Activated CD4-positive, alpha-beta T cell treated with anti-CD3 and anti-CD28 coated beads, Interleukin-2, amount 10 ng/mL, durations not matched to agents 24 days and 14 days (primary cell): ENCODE results near the gene BACH2. TPM values are rescaled to one million over a fixed set of nuclear protein-coding genes. Genes with fewer than 3 reads are reported as not detected.
"Not testable (repeated sequence)": the region's sequence is repeated elsewhere in the genome, so short reads cannot be mapped to it uniquely, and the experiment has no call there.

ENCODE experiments used
- DNase-seq: peaks from one replicate; pipeline ENCODE4 v3.0.0; 2022
- H3K27ac Mint-ChIP-seq: one replicate; pipeline ENCODE4 v1.8.0; 2022; ENCODE audit warnings: mild to moderate bottlenecking, mixed read lengths
- H3K27me3 Mint-ChIP-seq: one replicate; pipeline ENCODE4 v1.8.0; 2022; ENCODE audit warnings: mixed read lengths
- H3K36me3 Mint-ChIP-seq: one replicate; pipeline ENCODE4 v1.8.0; 2022; ENCODE audit warnings: low read depth, mild to moderate bottlenecking, mixed read lengths
- H3K4me1 Mint-ChIP-seq: one replicate; pipeline ENCODE4 v1.8.0; 2021; ENCODE audit warnings: mixed read lengths
- H3K4me3 Mint-ChIP-seq: one replicate; pipeline ENCODE4 v1.8.0; 2022; ENCODE audit warnings: mild to moderate bottlenecking, moderate library complexity, mixed read lengths
- H3K9me3 Mint-ChIP-seq: one replicate; pipeline ENCODE4 v1.8.0; 2021; ENCODE audit warnings: mixed read lengths
- intact Hi-C: fragments of 100-400 bp; cut with micrococcal nuclease; formaldehyde crosslinking; loops from one replicate; pipeline ENCODE4 v1.15.1; 2023
- total RNA-seq: library from RNA; stranded (reverse); gene quantifications from 2 replicates; pipeline ENCODE4 v1.2.3, GENCODE V29; 2022

Gene BACH2
- total RNA-seq, 1 donor from 2014 or later = 69.2 TPM

GRCh38 chr6:90282265-90282664 is 14.4 kb downstream of the BACH2 start:
- H3K9me3 Mint-ChIP-seq, H3K4me3 Mint-ChIP-seq, DNase-seq, H3K27me3 Mint-ChIP-seq: not testable (repeated sequence)
- H3K36me3 Mint-ChIP-seq = peaks cover 34% of the 10 kb centered on the region
- peaks cover 75% of the 10 kb centered on the region for H3K4me1 Mint-ChIP-seq
- intact Hi-C loops = loop anchor here (10.0 kb wide), 1 partner anchor 457 kb away; the partner anchor contains the start of gene CASP8AP2
- peak overlapping the region; percentile 51 for H3K27ac Mint-ChIP-seq

- Mint-ChIP-seq H3K9me3 (peaks cover 10% of the 10 kb centered on the region), H3K4me1 (peaks cover 76% of the 10 kb centered on the region), H3K27ac (peak overlapping the region; percentile 43), H3K27me3 (no peaks in the 10 kb centered on the region), H3K4me3 (peak overlapping the region; percentile 48), H3K36me3 (peaks cover 30% of the 10 kb centered on the region)
- peak; percentile 56 for DNase-seq
- intact Hi-C loops = no loop called here
Observed at GRCh38 chr6:90278129-90278528, 18.5 kb downstream of the BACH2 start.

- Mint-ChIP-seq H3K4me3 (peak overlapping the region; percentile 48), H3K9me3 (peaks cover 10% of the 10 kb centered on the region), H3K36me3 (peaks cover 28% of the 10 kb centered on the region), H3K27ac (peak overlapping the region; percentile 72), H3K4me1 (peaks cover 77% of the 10 kb centered on the region), H3K27me3 (no peaks in the 10 kb centered on the region)
- intact Hi-C loops = no loop called here
- DNase-seq = no peak
Observed at GRCh38 chr6:90277302-90278011, 19.2 kb downstream of the BACH2 start.

GRCh38 chr6:90274451-90275030 is 22.1 kb downstream of the BACH2 start:
- H3K27me3 Mint-ChIP-seq = no peaks in the 10 kb centered on the region
- peaks cover 79% of the 10 kb centered on the region for H3K4me1 Mint-ChIP-seq
- peak overlapping the region; percentile 76 for H3K4me3 Mint-ChIP-seq
- peak overlapping the region; percentile 96 for H3K27ac Mint-ChIP-seq
- intact Hi-C loops = loop anchor here (1.0 to 2.0 kb wide), 9 partner anchors 10 to 322 kb away; no protein-coding TSS in a partner anchor
- peaks cover 44% of the 10 kb centered on the region for H3K36me3 Mint-ChIP-seq
- H3K9me3 Mint-ChIP-seq = peaks cover 17% of the 10 kb centered on the region
- DNase-seq = peak; percentile 94

- intact Hi-C loops = loop anchor here (1.0 to 2.0 kb wide), 9 partner anchors 10 to 321 kb away; no protein-coding TSS in a partner anchor
- Mint-ChIP-seq H3K4me3 (no peak overlapping the region), H3K4me1 (peaks cover 79% of the 10 kb centered on the region)
Observed at GRCh38 chr6:90273863-90274262, 22.8 kb downstream of the BACH2 start.

GRCh38 chr6:90272895-90273294 is 23.7 kb downstream of the BACH2 start:
- intact Hi-C loops = no loop called here
- H3K27ac Mint-ChIP-seq = peak overlapping the region; percentile 85
- H3K4me1 Mint-ChIP-seq = peaks cover 77% of the 10 kb centered on the region

More at GRCh38 chr6:90273863-90274262, 22.8 kb downstream of the BACH2 start:
- Mint-ChIP-seq H3K27me3 (no peaks in the 10 kb centered on the region), H3K9me3 (peaks cover 17% of the 10 kb centered on the region), H3K36me3 (peaks cover 46% of the 10 kb centered on the region), H3K27ac (peak overlapping the region; percentile 96)
- no peak for DNase-seq

GRCh38 chr6:90271831-90272230 is 24.8 kb downstream of the BACH2 start:
- Mint-ChIP-seq H3K9me3 (peaks cover 7% of the 10 kb centered on the region), H3K27me3 (no peaks in the 10 kb centered on the region), H3K36me3 (peaks cover 45% of the 10 kb centered on the region), H3K4me1 (peaks cover 78% of the 10 kb centered on the region), H3K27ac (peak overlapping the region; percentile 85), H3K4me3 (peak overlapping the region; percentile 70)
- peak; percentile 73 for DNase-seq
- intact Hi-C loops = no loop called here

More at GRCh38 chr6:90272895-90273294, 23.7 kb downstream of the BACH2 start:
- no peak for DNase-seq
- H3K9me3 Mint-ChIP-seq = peaks cover 11% of the 10 kb centered on the region
- H3K27me3 Mint-ChIP-seq = no peaks in the 10 kb centered on the region
- peak overlapping the region; percentile 70 for H3K4me3 Mint-ChIP-seq
- H3K36me3 Mint-ChIP-seq = peaks cover 43% of the 10 kb centered on the region

GRCh38 chr6:90269334-90269733 is 27.3 kb downstream of the BACH2 start:
- intact Hi-C loops = no loop called here
- H3K27ac Mint-ChIP-seq = peak overlapping the region; percentile 83
- DNase-seq = peak; percentile 45
- peak overlapping the region; percentile 62 for H3K4me3 Mint-ChIP-seq
- peaks cover 84% of the 10 kb centered on the region for H3K4me1 Mint-ChIP-seq
- no peaks in the 10 kb centered on the region for H3K27me3 Mint-ChIP-seq
- H3K36me3 Mint-ChIP-seq = peaks cover 51% of the 10 kb centered on the region
- H3K9me3 Mint-ChIP-seq = peaks cover 7% of the 10 kb centered on the region

GRCh38 chr6:90268178-90268577 is 28.5 kb downstream of the BACH2 start:
- Mint-ChIP-seq H3K4me1 (peaks cover 80% of the 10 kb centered on the region), H3K27me3 (no peaks in the 10 kb centered on the region), H3K9me3 (peaks cover 7% of the 10 kb centered on the region), H3K36me3 (peaks cover 57% of the 10 kb centered on the region), H3K27ac (peak overlapping the region; percentile 72), H3K4me3 (peak overlapping the region; percentile 71)
- peak; percentile 60 for DNase-seq
- intact Hi-C loops = no loop called here

GRCh38 chr6:90266905-90267621 is 29.6 kb downstream of the BACH2 start:
- Mint-ChIP-seq H3K27ac (peak overlapping the region; percentile 82), H3K36me3 (peaks cover 58% of the 10 kb centered on the region), H3K4me1 (peaks cover 73% of the 10 kb centered on the region), H3K9me3 (peaks cover 13% of the 10 kb centered on the region), H3K4me3 (peak overlapping the region; percentile 52), H3K27me3 (no peaks in the 10 kb centered on the region)
- peak; percentile 53 for DNase-seq
- intact Hi-C loops = loop anchor here (1.0 kb wide), 1 partner anchor 10 kb away; no protein-coding TSS in a partner anchor

GRCh38 chr6:90264561-90264960 is 32.1 kb downstream of the BACH2 start:
- Mint-ChIP-seq H3K36me3 (peaks cover 63% of the 10 kb centered on the region), H3K27me3 (no peaks in the 10 kb centered on the region), H3K9me3 (peaks cover 25% of the 10 kb centered on the region), H3K4me3 (no peak overlapping the region), H3K27ac (peak overlapping the region; percentile 30), H3K4me1 (peaks cover 75% of the 10 kb centered on the region)
- DNase-seq = peak; percentile 56
- intact Hi-C loops = no loop called here

GRCh38 chr6:90263633-90264032 is 33.0 kb downstream of the BACH2 start:
- DNase-seq = peak; percentile 56
- peaks cover 30% of the 10 kb centered on the region for H3K9me3 Mint-ChIP-seq
- H3K27ac Mint-ChIP-seq = no peak overlapping the region
- peaks cover 70% of the 10 kb centered on the region for H3K36me3 Mint-ChIP-seq
- H3K4me1 Mint-ChIP-seq = peaks cover 71% of the 10 kb centered on the region
- intact Hi-C loops = no loop called here
- no peak overlapping the region for H3K4me3 Mint-ChIP-seq
- no peaks in the 10 kb centered on the region for H3K27me3 Mint-ChIP-seq

GRCh38 chr6:90261801-90262200 is 34.8 kb downstream of the BACH2 start:
- no peak for DNase-seq
- no peaks in the 10 kb centered on the region for H3K27me3 Mint-ChIP-seq
- no peak overlapping the region for H3K4me3 Mint-ChIP-seq
- H3K4me1 Mint-ChIP-seq = peaks cover 63% of the 10 kb centered on the region
- peaks cover 30% of the 10 kb centered on the region for H3K9me3 Mint-ChIP-seq
- peaks cover 70% of the 10 kb centered on the region for H3K36me3 Mint-ChIP-seq
- H3K27ac Mint-ChIP-seq = no peak overlapping the region
- intact Hi-C loops = no loop called here

GRCh38 chr6:90257486-90257738 is 39.2 kb downstream of the BACH2 start:
- no peak for DNase-seq
- H3K4me3 Mint-ChIP-seq = no peak overlapping the region
- H3K9me3 Mint-ChIP-seq = peaks cover 40% of the 10 kb centered on the region
- intact Hi-C loops = loop anchor here (1.0 kb wide), 3 partner anchors 8 to 17 kb away; no protein-coding TSS in a partner anchor
- H3K27me3 Mint-ChIP-seq = no peaks in the 10 kb centered on the region
- peaks cover 79% of the 10 kb centered on the region for H3K36me3 Mint-ChIP-seq
- H3K4me1 Mint-ChIP-seq = peaks cover 63% of the 10 kb centered on the region
- peak overlapping the region; percentile 89 for H3K27ac Mint-ChIP-seq
